Psoas muscle (tissue), 8 donors: ENCODE measurements around the gene HMBS. TPM values are rescaled to one million over a fixed set of nuclear protein-coding genes. Genes with fewer than 3 reads are reported as not detected.

ENCODE experiments used
- ATAC-seq, 4 donors: fragments of 200-7000 bp; cut with Tn5 transposase; one replicate each; pipeline ENCODE4 v1.9.1; 2020; ENCODE audit warnings: moderate library complexity in 3 of 4, mild to moderate bottlenecking in 2 of 4
- DNase-seq, 2 donors: peaks; one replicate each; pipeline ENCODE4 v3.0.0-alpha.2; 2020
- H3K27ac ChIP-seq: fragments of 200-600 bp; one replicate; pipeline ENCODE4 v1.8.0; 2022
- H3K27me3 ChIP-seq, 3 donors: fragments of 200-600 bp in 1 of 3; one replicate each; pipeline versions ENCODE4 v1.6.1 to v1.8.0; 2013 to 2022; ENCODE audit warnings: low read length in 2 of 3, mild to moderate bottlenecking in 2 of 3, moderate library complexity in 1 of 3; ENCODE audit not compliant: insufficient read depth in 3 of 3
- H3K36me3 ChIP-seq, 2 donors: fragments of 200-600 bp in 1 of 2; one replicate each; pipeline versions ENCODE4 v1.6.1 to v1.8.0; 2013 to 2022; ENCODE audit warnings: low read depth in 1 of 2, mild to moderate bottlenecking in 1 of 2, moderate library complexity in 1 of 2; ENCODE audit not compliant: insufficient read depth in 1 of 2
- H3K4me1 ChIP-seq: fragments of 200-600 bp; one replicate; pipeline ENCODE4 v1.8.0; 2022
- H3K4me3 ChIP-seq: fragments of 200-600 bp; one replicate; pipeline ENCODE4 v1.8.0; 2022; ENCODE audit warnings: mild to moderate bottlenecking
- H3K9me3 ChIP-seq: fragments of 200-600 bp; one replicate; pipeline ENCODE4 v1.8.0; 2022
- WGBS, 3 donors: extraction: QIAGEN DNeasy Blood & Tissue Kit; methylation state at CpG; one replicate each; pipeline versions ENCODE4 v1.1.6 to v1.1.7; 2013; 5-methylcytosine and 5-hydroxymethylcytosine counted together
- intact Hi-C, 2 donors: fragments of 100-400 bp; cut with DNase I; formaldehyde crosslinking; loops; one replicate each; pipeline versions ENCODE4 v1.11.0 to v1.14.2; 2022
- polyA plus RNA-seq, 3 donors: library from polyadenylated mRNA; stranded (reverse); fragments of 200-250 nt; gene quantifications; one replicate each; pipeline ENCODE4 v1.2.3, GENCODE V29; 2013
- total RNA-seq, 4 donors: library from RNA; stranded (reverse); fragmentation: NEBNext Ultra II Directional in 2 of 4; extraction: Animal tissue kit (Norgen Biotek cat#: 25700) in 2 of 4; gene quantifications; one replicate each; pipeline versions ENCODE4 v1.2.1 to v1.2.4, GENCODE V29; 2021 to 2023
- TF ChIP-seq, protein P1 (sequence below): fragments of 200-600 bp; IDR thresholded peaks from one replicate; pipeline ENCODE4 v1.8.0; 2022; ENCODE audit warnings: antibody characterized with exemption
- donor health status: healthy with polysubstance abuse.
- donor health status: DM: no; HTN: no; CAD: no; lungs with moderate emphysema.
- donor health status: Bipolar disorder and iron deficiency.
- donor health status: healthy.
- donor health status: DM: yes; HTN: yes; CAD: no.
- donor health status: DM: no; HTN: no; CAD: no.
- donor health status: DM: no; HTN: no; CAD: no.
- donor health status: DM: yes; HTN: yes; CAD: no.

The HMBS gene
- total and polyA plus RNA-seq, 7 donors = 18.1 to 45.3 (median 33.3) TPM

GRCh38 chr11:119117004-119117706 lies 32.5 kb downstream of the HMBS start:
- intact Hi-C loops = no loop called here
- WGBS, 3 donors = 83 to 94% (median 89%) methylated on average over 3 of the region's 3 CpGs
- Histone ChIP-seq H3K27me3 (no peaks in the 10 kb centered on the region), H3K9me3 (no peaks in the 10 kb centered on the region), H3K4me1 (peaks cover 3% of the 10 kb centered on the region), H3K27ac (no peak overlapping the region), H3K36me3 (peaks cover 1 to 56% of the 10 kb centered on the region in 2 donors), H3K4me3 (no peak overlapping the region)
- TF ChIP-seq, protein P1, sequence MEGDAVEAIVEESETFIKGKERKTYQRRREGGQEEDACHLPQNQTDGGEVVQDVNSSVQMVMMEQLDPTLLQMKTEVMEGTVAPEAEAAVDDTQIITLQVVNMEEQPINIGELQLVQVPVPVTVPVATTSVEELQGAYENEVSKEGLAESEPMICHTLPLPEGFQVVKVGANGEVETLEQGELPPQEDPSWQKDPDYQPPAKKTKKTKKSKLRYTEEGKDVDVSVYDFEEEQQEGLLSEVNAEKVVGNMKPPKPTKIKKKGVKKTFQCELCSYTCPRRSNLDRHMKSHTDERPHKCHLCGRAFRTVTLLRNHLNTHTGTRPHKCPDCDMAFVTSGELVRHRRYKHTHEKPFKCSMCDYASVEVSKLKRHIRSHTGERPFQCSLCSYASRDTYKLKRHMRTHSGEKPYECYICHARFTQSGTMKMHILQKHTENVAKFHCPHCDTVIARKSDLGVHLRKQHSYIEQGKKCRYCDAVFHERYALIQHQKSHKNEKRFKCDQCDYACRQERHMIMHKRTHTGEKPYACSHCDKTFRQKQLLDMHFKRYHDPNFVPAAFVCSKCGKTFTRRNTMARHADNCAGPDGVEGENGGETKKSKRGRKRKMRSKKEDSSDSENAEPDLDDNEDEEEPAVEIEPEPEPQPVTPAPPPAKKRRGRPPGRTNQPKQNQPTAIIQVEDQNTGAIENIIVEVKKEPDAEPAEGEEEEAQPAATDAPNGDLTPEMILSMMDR = no peak
- DNase-seq (no peak), ATAC-seq (no peak)

DNA sequence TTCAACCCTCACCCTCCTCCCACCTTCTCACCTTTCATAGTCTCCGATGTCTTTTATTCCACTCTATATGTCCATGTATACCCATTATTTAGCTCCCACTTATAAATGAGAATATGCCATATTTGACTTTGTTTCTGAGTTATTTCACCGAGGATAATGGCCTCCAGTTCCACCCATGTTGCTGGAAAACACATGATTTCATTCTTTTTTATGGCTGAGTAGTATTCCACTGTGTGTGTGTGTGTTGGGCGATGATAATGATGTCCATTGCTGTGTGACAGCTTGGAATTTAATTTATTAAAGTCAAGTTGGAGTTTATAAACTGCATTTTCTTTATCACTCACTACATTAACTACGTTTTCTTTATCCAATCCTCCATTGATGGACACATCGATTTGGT lies 33.5 kb downstream of the HMBS start:
- ATAC-seq (no peak), DNase-seq (no peak)
- Histone ChIP-seq H3K27me3 (no peaks in the 10 kb centered on the region), H3K27ac (no peak overlapping the region), H3K9me3 (no peaks in the 10 kb centered on the region), H3K4me3 (no peak overlapping the region), H3K4me1 (peaks cover 10% of the 10 kb centered on the region), H3K36me3 (peaks cover 0 to 47% of the 10 kb centered on the region in 2 donors)
- WGBS, 3 donors = 93 to 96% (median 96%) methylated on average over 5 of the region's 5 CpGs
- intact Hi-C loops = no loop called here
- TF ChIP-seq, protein P1 = no peak

DNA sequence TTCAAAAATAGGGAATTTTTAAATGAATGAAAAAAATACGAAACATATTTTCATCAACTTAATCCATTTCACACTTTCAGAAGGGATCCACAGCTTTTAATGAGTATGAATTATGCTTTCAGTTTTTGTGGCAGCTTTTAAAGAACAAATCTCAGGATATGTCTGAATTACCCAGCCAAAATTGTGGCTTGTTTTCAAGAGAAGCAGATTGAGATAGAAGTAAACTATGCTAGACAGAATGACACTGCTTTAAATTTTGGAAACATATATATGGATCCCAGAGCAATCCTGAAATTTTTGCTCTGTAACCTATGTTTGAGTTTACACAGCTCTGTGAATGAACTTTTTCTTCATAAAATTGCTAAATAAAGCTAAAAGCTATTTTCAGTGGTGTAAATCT lies 34.3 kb downstream of the HMBS start:
- H3K27me3 ChIP-seq = no peaks in the 10 kb centered on the region
- no peaks in the 10 kb centered on the region for H3K9me3 ChIP-seq
- peaks cover 10% of the 10 kb centered on the region for H3K4me1 ChIP-seq
- TF ChIP-seq, protein P1 = no peak
- ATAC-seq = no peak
- DNase-seq = no peak
- no peak overlapping the region for H3K4me3 ChIP-seq
- 65 to 71% (median 68%) methylated on average over 1 of the region's 1 CpG for WGBS, 3 donors
- H3K27ac ChIP-seq = no peak overlapping the region
- intact Hi-C loops = no loop called here
- H3K36me3 ChIP-seq = peaks cover 4 to 47% of the 10 kb centered on the region in 2 donors

GRCh38 chr11:119120639-119121007 lies 35.9 kb downstream of the HMBS start:
- peaks cover 10% of the 10 kb centered on the region for H3K4me1 ChIP-seq
- H3K4me3 ChIP-seq = peak overlapping the region; percentile 93
- TF ChIP-seq, protein P1 = no peak
- DNase-seq = no peak
- ATAC-seq = no peak
- H3K36me3 ChIP-seq = peaks cover 5 to 47% of the 10 kb centered on the region in 2 donors
- no peaks in the 10 kb centered on the region for H3K27me3 ChIP-seq
- no peaks in the 10 kb centered on the region for H3K9me3 ChIP-seq
- 12 to 16% (median 14%) methylated on average over 5 of the region's 5 CpGs for WGBS, 3 donors
- H3K27ac ChIP-seq = peak overlapping the region; percentile 78
- intact Hi-C loops = no loop called here
